ENCODE results near the gene METTL9.
A peak's percentile ranks its signal among the peaks of the same experiment; 100 is the strongest.
"Not testable (repeated sequence)": the region's sequence is repeated elsewhere in the genome, so short reads cannot be mapped to it uniquely, and the experiment has no call there.

METTL9 gene

DNA sequence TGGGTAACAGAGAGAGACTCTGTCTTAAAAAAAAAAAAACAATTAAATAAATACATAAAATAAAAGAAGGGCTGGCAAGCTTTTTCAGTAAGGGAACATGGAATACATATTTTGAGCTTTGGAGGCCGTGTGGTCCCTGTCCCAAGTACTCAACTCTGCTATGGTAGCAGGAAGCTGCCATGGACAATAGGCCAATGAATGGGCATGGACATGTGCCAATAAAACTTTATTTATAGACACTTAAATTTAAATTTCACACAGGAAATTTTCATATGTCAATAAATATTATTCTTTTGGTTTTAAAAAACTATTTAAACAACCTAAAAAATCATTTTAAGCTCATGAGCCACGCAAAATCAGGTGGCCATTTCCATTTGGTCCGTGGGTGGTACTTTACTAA, 68.2 kb downstream of the METTL9 start:
- DNase-seq = no peak

DNA sequence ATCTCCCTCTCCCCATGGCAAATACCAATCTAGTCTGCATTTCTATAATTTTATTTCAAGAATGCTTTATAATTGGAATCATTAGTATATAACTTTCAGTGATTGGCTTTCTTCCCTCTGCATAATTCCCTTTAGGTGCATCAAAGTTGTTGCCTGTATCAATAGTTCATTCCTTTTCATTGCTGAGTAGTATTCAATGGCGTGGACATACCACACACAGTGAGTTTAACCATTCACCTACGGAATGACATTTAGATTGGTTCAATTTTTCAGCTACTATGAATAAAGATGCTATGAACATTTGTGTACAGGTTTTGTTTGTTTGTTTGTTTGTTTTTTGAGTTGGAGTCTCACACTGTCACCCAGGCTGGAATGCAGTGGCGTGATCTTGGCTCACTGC, 74.1 kb downstream of the METTL9 start:
- DNase-seq = no peak

DNA sequence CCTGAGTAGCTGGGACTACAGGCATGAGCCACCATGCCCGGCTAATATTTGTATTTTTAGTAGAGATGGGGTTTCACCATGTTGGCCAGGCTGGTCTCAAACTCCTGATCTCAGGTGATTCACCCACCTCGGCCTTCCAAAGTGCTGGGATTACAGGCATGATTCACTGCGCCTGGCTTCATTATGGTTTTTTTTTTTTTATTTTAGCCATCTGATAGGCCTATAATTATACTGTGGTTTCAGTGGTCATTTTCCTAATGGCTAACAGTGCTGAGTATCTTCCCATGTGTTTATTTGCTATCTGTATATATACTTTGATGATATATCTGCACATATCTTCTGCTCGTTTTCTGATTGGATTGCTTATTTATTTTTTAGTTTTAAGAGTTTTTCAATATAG, 75.1 kb downstream of the METTL9 start:
- not testable (repeated sequence) for DNase-seq

DNA sequence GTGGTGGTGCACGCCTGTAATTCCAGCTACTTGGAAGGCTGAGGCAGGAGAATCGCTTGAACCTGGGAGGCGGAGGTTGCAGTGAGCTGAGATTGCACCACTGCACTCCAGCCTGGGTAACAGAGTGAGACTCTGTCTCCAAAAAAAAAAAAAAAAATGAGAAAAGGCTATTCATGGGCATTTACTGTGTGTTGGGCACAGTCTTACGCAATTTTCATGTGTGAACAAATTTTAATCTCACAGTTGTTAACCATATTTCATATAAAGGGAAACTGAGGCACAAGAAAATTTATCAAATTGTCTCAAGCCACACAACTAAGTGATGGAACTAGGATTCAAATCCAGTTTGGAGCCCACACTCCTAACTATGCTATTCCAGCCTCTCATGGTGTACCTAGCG, 81.3 kb downstream of the METTL9 start:
- not testable (repeated sequence) for DNase-seq

DNA sequence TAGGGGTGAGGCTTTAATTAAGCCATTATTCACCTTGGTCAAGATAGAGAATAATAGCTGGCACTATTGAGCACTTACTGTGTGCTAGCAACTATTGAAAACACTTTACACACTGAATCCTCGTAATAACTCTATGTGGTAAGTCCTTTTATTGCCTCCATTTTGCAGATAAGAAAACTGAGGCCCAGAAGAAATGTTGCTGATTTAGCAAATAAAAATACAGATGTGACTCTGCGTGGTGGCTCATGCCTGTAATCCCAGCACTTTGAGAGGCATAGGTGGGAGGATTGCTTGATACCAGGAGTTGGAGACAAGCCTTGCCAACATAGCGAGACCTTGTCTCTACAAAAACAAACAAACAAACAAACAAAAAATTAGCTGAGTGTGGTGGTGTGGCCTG, 83.8 kb downstream of the METTL9 start:
- DNase-seq = no peak

DNA sequence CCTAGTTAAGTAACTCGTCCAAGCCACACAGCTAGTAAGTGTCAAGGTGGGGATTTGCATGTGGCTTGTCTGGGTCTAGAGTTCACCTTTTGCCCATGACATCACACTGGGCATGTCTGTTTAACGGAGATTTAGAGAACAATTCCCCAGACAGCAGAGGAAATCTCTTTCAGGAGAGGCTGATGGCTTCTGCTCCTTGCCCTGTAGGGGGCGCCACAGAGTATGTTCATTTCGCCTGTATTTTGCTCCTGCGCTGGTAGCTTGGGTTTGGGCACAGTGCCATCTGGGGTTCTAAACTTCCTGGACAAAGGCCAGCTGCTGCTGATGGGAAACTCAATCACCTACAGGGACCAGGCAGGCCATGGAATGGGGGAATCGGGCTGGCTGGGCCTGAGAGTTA, 84.8 kb downstream of the METTL9 start:
- peak; percentile 29 for DNase-seq

DNA sequence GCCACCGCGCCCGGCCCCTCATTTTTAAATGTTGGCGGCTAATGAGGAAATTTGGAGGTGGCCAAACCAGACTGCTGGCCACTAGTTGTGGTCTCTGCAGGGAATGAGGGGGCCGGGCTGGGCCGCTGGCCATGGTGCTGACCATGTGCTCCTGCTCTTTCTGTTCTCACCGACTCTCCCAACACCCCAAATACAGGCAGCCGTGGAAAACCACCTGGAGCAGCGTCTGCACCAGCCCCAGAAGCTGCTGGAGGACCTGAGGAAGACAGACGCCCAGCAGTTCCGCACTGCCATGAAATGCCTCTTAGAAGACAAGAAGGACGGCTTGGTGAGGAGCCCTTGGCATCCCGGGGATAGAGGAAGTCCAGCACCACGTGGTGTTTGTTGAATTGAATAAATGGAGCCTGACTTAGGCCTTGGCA, 85.7 kb downstream of the METTL9 start:
- DNase-seq = no peak

DNA sequence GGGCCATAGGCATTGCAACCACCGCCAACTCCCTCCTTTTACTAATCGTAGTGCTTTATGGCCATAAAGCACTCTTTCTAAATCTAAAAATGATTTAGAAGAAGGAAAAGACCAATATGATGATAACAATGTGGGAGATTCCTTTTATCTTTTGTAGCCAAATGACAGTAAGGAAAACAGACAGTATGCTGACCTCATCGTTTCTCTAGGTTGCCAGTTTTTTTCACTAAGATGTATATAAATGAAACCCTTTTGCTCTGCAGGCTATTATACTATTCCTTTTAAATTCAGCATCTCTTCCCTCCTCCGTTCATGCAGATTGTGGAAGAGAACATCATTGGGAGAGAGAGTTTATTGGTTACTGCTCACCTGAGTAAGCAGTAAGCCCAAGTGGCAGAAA, 89.7 kb downstream of the METTL9 start:
- DNase-seq = no peak

DNA sequence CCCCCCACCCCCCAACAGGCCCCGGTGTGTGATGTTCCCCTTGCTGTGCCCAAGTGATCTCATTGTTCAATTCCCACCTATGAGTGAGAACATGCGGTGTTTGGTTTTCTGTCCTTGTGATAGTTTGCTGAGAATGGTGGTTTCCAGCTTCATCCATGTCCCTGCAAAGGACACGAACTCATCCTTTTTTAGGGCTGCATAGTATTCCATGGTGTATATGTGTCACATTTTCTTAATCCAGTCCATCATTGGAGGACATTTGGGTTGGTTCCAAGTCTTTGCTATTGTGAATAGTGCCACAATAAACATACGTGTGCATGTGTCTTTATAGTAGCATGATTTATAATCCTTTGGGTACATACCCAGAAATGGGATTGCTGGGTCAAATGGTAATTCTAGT, 91.6 kb downstream of the METTL9 start:
- not testable (repeated sequence) for DNase-seq

DNA sequence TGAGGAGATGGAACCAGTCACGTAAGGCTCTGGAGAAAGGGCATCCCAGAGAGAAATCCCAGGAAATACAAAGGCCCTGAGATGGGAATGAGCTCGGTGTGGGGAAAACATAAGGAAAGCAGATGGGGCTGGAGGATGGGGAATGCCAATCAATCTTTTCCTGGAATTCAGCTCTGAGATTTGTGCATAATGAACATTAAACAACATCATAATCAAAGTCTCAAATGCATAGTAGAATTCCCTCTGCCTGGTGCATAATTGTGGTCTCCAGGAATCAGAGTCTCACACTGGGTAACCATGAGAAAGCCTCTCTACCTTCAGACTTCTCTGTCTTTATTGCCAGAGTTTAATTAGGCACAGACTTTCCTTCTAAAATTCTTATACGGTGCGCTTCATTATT, 95.2 kb downstream of the METTL9 start:
- no peak for DNase-seq

DNA sequence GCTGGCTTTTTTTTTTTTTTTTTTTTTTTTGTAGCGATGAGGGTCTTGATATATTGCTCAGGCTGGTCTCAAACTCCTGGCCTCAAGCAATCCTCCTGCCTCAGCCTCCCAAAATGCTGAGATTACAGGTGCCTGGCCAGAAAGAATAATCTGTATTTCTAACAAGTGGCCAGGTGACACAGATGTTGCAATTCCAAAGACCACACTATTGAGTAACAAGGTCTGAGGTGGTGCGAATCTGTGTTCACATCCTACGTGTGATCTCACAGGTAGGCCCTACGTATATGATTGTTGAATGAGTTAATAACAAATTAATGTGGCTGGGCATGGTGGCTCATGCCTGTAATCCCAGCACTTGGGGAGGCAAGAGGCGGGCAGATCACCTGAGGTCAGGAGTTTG, 97.7 kb downstream of the METTL9 start:
- DNase-seq = no peak

DNA sequence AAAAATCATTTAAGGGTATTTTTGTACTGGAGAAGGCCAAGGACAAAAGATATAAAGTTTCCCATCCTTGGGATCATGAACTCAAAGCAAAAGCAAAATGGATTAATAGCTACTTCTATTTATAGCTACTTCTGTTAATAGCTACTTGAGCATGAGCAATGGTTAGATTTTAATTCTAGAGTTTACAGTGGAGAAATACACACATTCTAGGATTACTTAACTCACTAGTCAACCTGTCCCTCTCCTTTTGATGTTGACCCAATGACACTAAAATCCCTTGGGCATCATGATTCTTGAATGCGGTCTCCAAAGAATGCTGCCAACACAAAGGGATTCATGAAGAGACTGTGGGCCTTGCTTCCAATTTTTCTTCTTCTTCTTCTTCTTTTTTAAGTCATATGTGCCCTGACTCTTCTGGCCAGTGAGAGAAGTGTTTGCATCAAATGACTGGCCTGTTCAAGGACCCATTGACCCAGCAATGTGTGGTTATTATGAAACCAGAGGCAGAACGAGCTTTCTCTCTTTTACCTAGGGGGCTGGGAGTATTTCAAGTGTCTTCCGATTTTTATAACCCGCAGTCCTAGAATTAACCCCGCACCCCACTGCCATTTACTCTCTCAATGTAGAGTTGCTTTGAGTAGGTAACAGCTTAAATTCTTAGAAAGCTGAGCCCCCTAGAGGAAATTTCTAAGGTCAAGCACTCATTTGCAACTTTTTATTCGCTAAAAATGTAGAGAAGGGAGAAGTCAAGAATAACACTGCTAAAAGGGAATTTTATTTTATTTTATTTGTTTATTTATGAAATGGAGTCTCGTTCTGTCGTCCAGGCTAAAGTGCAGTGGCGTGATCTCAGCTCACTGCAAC, 99.0 kb downstream of the METTL9 start:
- DNase-seq = no peak

DNA sequence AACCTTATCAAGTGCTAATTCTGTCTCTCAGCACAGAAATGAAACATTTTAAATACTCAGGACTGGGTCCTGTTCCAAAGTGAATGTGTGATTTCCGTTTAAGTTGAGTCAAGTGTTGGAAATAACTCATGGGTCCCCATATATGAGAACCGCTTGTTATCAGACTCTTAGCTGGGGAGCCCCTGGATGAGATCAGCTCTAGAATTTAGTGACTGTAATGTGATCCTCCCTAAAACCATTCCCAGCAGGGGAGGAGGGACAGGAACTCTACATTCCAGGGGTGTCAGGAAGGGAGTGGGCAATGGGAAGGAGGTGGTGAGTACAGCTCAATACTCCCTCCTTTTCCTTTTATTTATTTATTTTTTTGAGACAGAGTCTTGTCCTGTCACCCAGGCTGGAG, 101.9 kb downstream of the METTL9 start:
- no peak for DNase-seq

DNA sequence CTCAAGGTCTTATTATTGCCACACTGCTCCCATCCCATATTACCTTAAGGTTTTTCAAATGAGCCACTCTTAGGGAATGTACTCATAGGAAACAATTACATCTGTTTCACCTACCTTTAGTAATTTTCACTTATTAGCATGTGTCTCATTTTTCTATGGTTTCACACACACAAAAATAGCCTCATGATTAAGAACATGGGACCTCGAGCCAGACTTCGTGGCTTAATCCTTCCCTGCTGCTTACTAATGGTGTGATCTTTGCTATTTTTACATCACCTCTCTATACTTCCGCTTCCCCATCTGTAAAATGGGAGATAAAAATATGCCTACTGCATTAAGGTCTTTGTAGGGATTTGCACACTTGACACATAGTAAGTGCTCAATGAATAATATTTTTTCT, 102.9 kb downstream of the METTL9 start:
- DNase-seq = no peak

DNA sequence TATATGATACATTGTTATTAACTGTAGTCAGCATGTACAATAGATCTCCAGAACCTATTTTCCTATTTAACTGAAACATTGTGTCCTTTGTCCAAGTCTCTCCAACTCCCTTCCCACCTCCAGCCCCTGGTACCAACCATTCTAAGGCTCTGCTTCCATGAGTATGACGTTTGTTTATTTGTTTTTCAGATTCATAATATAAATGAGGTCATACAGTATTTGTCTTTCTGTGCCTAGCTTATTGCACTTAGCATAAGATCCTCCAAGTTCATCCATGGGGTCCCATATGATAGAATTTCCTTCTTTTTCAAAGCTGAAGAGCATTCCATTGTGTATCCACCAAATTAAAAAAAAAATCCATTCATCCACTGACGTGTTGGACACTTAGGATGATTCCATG, 103.8 kb downstream of the METTL9 start:
- no peak for DNase-seq

DNA sequence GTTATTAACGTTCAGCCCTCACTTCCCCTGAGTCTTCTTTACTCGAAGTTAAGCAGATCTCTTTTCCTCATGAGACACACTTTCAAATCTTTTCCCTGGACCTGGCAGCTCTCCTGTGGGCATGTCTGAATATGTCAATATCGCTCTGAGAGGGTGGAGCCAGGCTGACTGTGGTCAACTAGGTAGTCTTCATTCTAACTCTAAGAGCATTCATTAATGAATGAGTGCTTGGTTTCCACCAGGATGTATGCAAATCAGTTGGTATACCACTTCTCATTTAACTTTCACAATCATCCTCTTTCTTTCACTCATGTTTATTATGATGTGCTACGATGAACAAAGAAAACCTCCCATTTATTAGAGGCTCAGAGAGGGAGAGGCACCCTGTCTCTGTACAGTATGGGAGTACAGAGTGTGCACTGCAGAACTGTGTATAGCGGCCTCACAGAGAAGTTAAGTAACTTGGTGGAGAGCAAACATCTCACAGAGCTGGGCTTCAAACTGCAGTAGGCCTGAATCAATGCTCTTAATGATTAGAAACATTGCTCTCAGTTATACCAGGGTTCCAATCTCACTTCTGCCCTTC, 104.3 kb downstream of the METTL9 start:
- DNase-seq = no peak

DNA sequence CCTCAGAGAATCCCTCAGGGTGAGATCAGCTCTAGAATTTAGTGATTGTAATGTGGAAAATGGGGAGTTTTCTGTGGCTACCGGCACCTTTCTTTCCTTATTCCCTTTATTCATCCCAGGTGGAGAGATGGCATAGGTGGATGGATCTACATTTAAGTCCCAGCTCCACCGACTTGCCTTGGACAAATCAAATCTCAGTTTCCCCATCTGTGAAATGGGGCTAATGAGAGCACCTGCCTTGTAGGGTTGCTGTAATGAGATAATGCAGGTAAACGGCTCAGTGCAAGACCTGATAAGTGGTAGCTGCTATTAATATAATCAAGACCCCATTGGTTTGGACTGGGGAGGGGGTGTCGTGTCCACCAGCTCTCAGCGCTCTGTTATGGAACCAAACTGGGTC, 104.9 kb downstream of the METTL9 start:
- no peak for DNase-seq

DNA sequence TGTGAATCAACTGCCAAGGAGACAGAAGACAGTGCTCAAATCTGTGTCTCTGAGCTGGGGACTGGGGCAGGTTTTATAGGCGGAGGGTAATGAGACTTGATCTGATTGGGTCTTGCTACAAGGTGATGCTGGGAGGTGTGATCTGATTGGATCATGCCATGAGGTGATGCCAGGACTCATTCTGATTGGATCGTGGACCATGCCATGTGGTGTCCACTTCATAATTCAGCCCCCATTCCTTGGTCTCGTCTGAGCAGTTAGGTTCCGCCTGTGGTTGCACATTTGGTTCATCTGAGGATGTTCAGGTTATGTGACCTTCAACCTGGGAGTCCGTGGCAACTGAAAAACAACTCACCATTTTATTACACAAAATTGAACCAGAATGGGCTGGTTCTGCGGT, 105.4 kb downstream of the METTL9 start:
- no peak for DNase-seq

Data from stimulated activated CD4-positive, alpha-beta T cell treated with anti-CD3 and anti-CD28 coated beads, Interleukin-12 subunit alpha, Interleukin-12 subunit beta, amount 100 ng/mL, for 4 hours (primary cell).